DND-41 (cell line): Measurements from ENCODE around the gene SEMA3D.

Source experiments
- EZH2 ChIP-seq: IDR thresholded peaks from 3 replicates; pipeline ENCODE4 v1.6.1; 2012; ENCODE audit warnings: borderline replicate concordance, low read depth, mild to moderate bottlenecking, moderate library complexity, low read length, inconsistent platforms; ENCODE audit not compliant: severe bottlenecking
- TF ChIP-seq, protein P1 (sequence below): IDR thresholded peaks from 2 replicates; pipeline ENCODE4 v1.5.1; 2012; ENCODE audit warnings: borderline replicate concordance, low read length, moderate library complexity, mild to moderate bottlenecking; ENCODE audit not compliant: poor library complexity, severe bottlenecking; ENCODE audit errors: extremely low read depth

DNA sequence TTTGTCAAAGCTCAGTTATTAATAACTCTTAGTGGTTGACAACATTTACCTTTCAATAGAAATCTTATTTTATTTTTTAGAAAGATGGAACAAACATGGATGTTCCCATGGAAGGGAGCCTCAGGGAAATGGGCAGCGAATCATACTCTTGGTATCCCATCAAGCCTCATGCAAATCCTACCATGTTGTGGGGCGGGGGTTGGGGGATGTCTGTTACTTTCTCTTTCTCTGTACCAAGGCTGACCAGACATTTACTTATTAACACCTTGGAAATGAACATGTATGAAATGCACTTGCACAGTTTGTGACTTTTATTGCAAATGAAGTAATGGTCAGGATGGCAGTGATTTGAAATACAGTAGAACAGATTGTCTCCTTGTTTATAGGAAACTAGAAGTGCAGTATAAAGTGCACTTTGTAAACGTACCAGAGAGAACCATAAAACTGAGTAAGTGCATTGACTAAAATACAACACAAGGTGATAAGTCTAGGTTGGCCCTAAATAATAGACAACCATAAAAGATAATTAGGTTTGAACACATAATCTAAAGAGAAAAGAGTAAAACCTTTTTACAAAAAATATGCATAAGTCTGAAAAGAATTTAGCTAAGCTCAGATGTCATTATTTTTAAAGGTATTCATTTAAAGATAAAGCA is 32.4 kb downstream of the SEMA3D start:
- TF ChIP-seq, protein P1, sequence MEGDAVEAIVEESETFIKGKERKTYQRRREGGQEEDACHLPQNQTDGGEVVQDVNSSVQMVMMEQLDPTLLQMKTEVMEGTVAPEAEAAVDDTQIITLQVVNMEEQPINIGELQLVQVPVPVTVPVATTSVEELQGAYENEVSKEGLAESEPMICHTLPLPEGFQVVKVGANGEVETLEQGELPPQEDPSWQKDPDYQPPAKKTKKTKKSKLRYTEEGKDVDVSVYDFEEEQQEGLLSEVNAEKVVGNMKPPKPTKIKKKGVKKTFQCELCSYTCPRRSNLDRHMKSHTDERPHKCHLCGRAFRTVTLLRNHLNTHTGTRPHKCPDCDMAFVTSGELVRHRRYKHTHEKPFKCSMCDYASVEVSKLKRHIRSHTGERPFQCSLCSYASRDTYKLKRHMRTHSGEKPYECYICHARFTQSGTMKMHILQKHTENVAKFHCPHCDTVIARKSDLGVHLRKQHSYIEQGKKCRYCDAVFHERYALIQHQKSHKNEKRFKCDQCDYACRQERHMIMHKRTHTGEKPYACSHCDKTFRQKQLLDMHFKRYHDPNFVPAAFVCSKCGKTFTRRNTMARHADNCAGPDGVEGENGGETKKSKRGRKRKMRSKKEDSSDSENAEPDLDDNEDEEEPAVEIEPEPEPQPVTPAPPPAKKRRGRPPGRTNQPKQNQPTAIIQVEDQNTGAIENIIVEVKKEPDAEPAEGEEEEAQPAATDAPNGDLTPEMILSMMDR: no peak
- TF ChIP-seq EZH2: no peak
